ENCODE measurements around the gene SEMA3A. TPM values are rescaled to one million over a fixed set of nuclear protein-coding genes. Genes with fewer than 3 reads are reported as not detected.

Gene SEMA3A
- total and polyA plus RNA-seq, 2 donors (not counting 1 experiment from before 2014, with no cell fraction given) = 45.2 to 60.8 TPM

DNA sequence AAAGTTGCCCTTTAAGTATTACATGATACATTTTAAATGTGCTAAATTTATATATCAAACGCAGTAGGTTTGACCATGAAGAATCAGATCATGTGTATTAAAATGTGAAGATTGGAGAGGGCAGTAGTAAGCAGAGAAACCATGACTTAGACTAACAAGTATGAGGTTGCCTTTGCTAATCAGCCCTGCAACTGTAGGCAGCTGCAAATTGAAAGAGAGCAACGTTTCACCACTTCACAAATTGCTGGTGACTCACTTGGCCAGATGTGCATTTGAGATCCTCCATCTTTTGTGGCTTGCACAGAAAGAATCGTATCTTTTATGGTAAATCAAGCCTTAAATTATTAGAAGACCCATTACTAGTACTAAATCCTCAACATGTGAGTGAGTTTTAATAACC lies 10.1 kb upstream of the SEMA3A start:
- Histone ChIP-seq H3K79me2 (ENCODE audit: control insufficient read depth, insufficient read depth, low read length) (no peaks in the 10 kb centered on the region), H3K4me2 (ENCODE audit: extremely low read depth, insufficient read depth, low read length) (no peak overlapping the region), H3K27ac (ENCODE audit: insufficient read depth, low read length) (no peak overlapping the region), H3K4me1 (ENCODE audit: control insufficient read depth, extremely low read depth, insufficient read depth, low read length) (peaks cover 2% of the 10 kb centered on the region), H3K4me3 (replicated peaks in 1 of 4; ENCODE audit: control extremely low read depth in 1 of 4, insufficient read depth in 1 of 4, low read depth in 3 of 4, low read length in 4 of 4) (no peak overlapping the region), H3K9ac (ENCODE audit: insufficient read depth, low read length) (no peak overlapping the region), H3K9me3 (ENCODE audit: control insufficient read depth, insufficient read depth, low read depth, low read length) (no peaks in the 10 kb centered on the region), H4K20me1 (ENCODE audit: control insufficient read depth, extremely low read depth, insufficient read depth, low read length) (no peaks in the 10 kb centered on the region), H2AFZ (ENCODE audit: low read length) (no peak overlapping the region), H3K27me3 (ENCODE audit: control insufficient read depth, insufficient read depth, low read length) (no peaks in the 10 kb centered on the region), H3K36me3 (ENCODE audit: control insufficient read depth, insufficient read depth, low read length) (no peaks in the 10 kb centered on the region)
- TF ChIP-seq, protein P1, sequence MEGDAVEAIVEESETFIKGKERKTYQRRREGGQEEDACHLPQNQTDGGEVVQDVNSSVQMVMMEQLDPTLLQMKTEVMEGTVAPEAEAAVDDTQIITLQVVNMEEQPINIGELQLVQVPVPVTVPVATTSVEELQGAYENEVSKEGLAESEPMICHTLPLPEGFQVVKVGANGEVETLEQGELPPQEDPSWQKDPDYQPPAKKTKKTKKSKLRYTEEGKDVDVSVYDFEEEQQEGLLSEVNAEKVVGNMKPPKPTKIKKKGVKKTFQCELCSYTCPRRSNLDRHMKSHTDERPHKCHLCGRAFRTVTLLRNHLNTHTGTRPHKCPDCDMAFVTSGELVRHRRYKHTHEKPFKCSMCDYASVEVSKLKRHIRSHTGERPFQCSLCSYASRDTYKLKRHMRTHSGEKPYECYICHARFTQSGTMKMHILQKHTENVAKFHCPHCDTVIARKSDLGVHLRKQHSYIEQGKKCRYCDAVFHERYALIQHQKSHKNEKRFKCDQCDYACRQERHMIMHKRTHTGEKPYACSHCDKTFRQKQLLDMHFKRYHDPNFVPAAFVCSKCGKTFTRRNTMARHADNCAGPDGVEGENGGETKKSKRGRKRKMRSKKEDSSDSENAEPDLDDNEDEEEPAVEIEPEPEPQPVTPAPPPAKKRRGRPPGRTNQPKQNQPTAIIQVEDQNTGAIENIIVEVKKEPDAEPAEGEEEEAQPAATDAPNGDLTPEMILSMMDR (conservative IDR thresholded peaks at IDR 0.05 in 1 of 2, IDR thresholded peaks at IDR 0.05 in 1 of 2; ENCODE audit: low read depth in 1 of 2, low read length in 2 of 2) = no peak
- TF ChIP-seq EZH2 (IDR thresholded peaks at IDR 0.05; ENCODE audit: low read length, missing control alignments) = no peak
- DNase-seq (ENCODE audit: low read depth in 2 of 2) = peak; percentile 82 to 84

DNA sequence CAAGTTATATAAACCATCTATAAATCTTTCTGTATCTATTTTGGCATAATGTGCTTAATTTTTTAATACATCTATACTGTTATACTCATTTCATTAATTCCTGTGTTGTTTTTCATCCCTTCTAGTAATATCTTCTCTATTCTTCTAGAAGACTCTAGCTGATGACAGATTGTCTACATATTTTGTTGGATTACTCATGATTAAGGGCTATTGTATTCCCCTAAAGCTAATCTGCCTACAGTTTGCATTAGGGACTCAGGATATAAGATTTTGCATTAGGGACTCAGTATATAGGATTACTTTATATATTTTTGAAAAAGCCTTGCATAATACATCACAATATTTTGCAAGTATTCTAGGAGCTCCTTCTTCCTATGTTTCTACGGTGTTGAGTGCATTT lies 8.3 kb upstream of the SEMA3A start:
- TF ChIP-seq, protein P1 (conservative IDR thresholded peaks at IDR 0.05 in 1 of 2, IDR thresholded peaks at IDR 0.05 in 1 of 2; ENCODE audit: low read depth in 1 of 2, low read length in 2 of 2) = no peak
- no peak for TF ChIP-seq EZH2 (IDR thresholded peaks at IDR 0.05; ENCODE audit: low read length, missing control alignments)
- no peak overlapping the region for H3K27ac ChIP-seq (ENCODE audit: insufficient read depth, low read length)
- H3K9me3 ChIP-seq (ENCODE audit: control insufficient read depth, insufficient read depth, low read depth, low read length) = no peaks in the 10 kb centered on the region
- no peaks in the 10 kb centered on the region for H3K27me3 ChIP-seq (ENCODE audit: control insufficient read depth, insufficient read depth, low read length)
- no peak overlapping the region for H2AFZ ChIP-seq (ENCODE audit: low read length)
- H3K36me3 ChIP-seq (ENCODE audit: control insufficient read depth, insufficient read depth, low read length) = no peaks in the 10 kb centered on the region
- peak in 1 of 2 donors; percentile 31 for DNase-seq (ENCODE audit: low read depth in 2 of 2)
- H3K4me3 ChIP-seq (replicated peaks in 1 of 4; ENCODE audit: control extremely low read depth in 1 of 4, insufficient read depth in 1 of 4, low read depth in 3 of 4, low read length in 4 of 4) = no peak overlapping the region
- H3K4me2 ChIP-seq (ENCODE audit: extremely low read depth, insufficient read depth, low read length) = no peak overlapping the region
- no peaks in the 10 kb centered on the region for H4K20me1 ChIP-seq (ENCODE audit: control insufficient read depth, extremely low read depth, insufficient read depth, low read length)
- no peak overlapping the region for H3K9ac ChIP-seq (ENCODE audit: insufficient read depth, low read length)
- peaks cover 2% of the 10 kb centered on the region for H3K4me1 ChIP-seq (ENCODE audit: control insufficient read depth, extremely low read depth, insufficient read depth, low read length)
- no peaks in the 10 kb centered on the region for H3K79me2 ChIP-seq (ENCODE audit: control insufficient read depth, insufficient read depth, low read length)

DNA sequence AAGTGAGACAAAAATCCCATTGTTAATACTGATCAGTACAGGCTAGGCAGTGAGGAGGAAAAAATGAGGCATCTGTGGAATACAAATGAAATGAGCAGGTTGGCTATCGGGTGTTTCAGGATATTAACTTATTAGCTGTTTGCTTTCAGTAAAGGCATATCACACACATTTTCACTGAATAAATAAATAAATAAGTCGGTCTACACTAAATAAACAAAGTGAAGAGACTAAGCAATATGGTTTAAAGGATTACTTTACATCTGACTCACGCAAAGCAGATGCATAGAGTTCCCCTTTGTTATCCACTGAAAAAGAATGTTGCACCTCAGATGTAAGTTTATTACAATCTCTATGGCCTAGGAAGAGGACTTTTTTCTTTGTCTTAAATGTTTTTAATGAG lies 6.3 kb upstream of the SEMA3A start:
- Histone ChIP-seq H3K27me3 (ENCODE audit: control insufficient read depth, insufficient read depth, low read length) (no peaks in the 10 kb centered on the region), H3K9ac (ENCODE audit: insufficient read depth, low read length) (no peak overlapping the region), H3K36me3 (ENCODE audit: control insufficient read depth, insufficient read depth, low read length) (no peaks in the 10 kb centered on the region), H2AFZ (ENCODE audit: low read length) (no peak overlapping the region), H3K4me3 (replicated peaks in 1 of 4; ENCODE audit: control extremely low read depth in 1 of 4, insufficient read depth in 1 of 4, low read depth in 3 of 4, low read length in 4 of 4) (no peak overlapping the region), H3K27ac (ENCODE audit: insufficient read depth, low read length) (no peak overlapping the region), H3K4me1 (ENCODE audit: control insufficient read depth, extremely low read depth, insufficient read depth, low read length) (peaks cover 2% of the 10 kb centered on the region), H3K4me2 (ENCODE audit: extremely low read depth, insufficient read depth, low read length) (no peak overlapping the region), H3K9me3 (ENCODE audit: control insufficient read depth, insufficient read depth, low read depth, low read length) (no peaks in the 10 kb centered on the region), H3K79me2 (ENCODE audit: control insufficient read depth, insufficient read depth, low read length) (no peaks in the 10 kb centered on the region), H4K20me1 (ENCODE audit: control insufficient read depth, extremely low read depth, insufficient read depth, low read length) (no peaks in the 10 kb centered on the region)
- peak; percentile 54 to 70 for DNase-seq (ENCODE audit: low read depth in 2 of 2)
- TF ChIP-seq EZH2 (IDR thresholded peaks at IDR 0.05; ENCODE audit: low read length, missing control alignments) = no peak
- TF ChIP-seq, protein P1 (conservative IDR thresholded peaks at IDR 0.05 in 1 of 2, IDR thresholded peaks at IDR 0.05 in 1 of 2; ENCODE audit: low read depth in 1 of 2, low read length in 2 of 2) = no peak
